WTC11 (cell line): ENCODE results near the gene PGBD5. TPM values are rescaled to one million over a fixed set of nuclear protein-coding genes. Genes with fewer than 3 reads are reported as not detected.

Experiments used
- ATAC-seq: fragments of 200-7000 bp; cut with Tn5 transposase; 2 replicates; pipeline ENCODE4 v1.10.0; 2021; ENCODE audit warnings: mild to moderate bottlenecking, moderate library complexity
- CTCF ChIA-PET: fragments of 300-600 bp; sonication (Branson Sonifier 250); formaldehyde crosslinking; loops from one replicate; lab custom pipeline; 2021; ENCODE audit warnings: antibody characterized with exemption; lab: Charles Lee
- POLR2A ChIA-PET: fragments of 350-600 bp; sonication (Branson Sonifier 250); formaldehyde crosslinking; loops from one replicate; lab custom pipeline; 2021; ENCODE audit warnings: antibody characterized with exemption; lab: Charles Lee
- DNase-seq: peaks from one replicate; pipeline ENCODE4 v3.0.0; 2021; ENCODE audit warnings: low spot score
- H3K27ac Mint-ChIP-seq: 2 replicates; pipeline ENCODE4 v1.8.0; 2021; ENCODE audit warnings: mixed read lengths
- H3K27me3 Mint-ChIP-seq: 2 replicates; pipeline ENCODE4 v1.8.0; 2021; ENCODE audit warnings: low read depth, mild to moderate bottlenecking, moderate library complexity, mixed read lengths
- H3K36me3 Mint-ChIP-seq: 2 replicates; pipeline ENCODE4 v1.8.0; 2021; ENCODE audit warnings: mixed read lengths
- H3K4me1 Mint-ChIP-seq: 2 replicates; pipeline ENCODE4 v1.8.0; 2022; ENCODE audit warnings: mixed read lengths
- H3K4me3 Mint-ChIP-seq: 2 replicates; pipeline ENCODE4 v1.8.0; 2021; ENCODE audit warnings: mild to moderate bottlenecking, moderate library complexity, mixed read lengths
- H3K9me3 Mint-ChIP-seq: 2 replicates; pipeline ENCODE4 v1.8.0; 2021; ENCODE audit warnings: mixed read lengths
- FOXP1 ChIP-seq: sonication (generic); formaldehyde crosslinking; IDR thresholded peaks from 2 replicates; pipeline ENCODE4 v1.8.0; 2022; ENCODE audit warnings: missing genetic modification reagents, mild to moderate bottlenecking, moderate library complexity, borderline replicate concordance
- GTF2I ChIP-seq: fragments of 250-450 bp; sonication (Bioruptor Pico); conservative IDR thresholded peaks from 2 replicates; pipeline ENCODE4 v1.4.0; 2021; ENCODE audit warnings: mild to moderate bottlenecking
- JUN ChIP-seq: sonication (generic); formaldehyde crosslinking; IDR thresholded peaks from 2 replicates; pipeline ENCODE4 v1.8.0; 2023; ENCODE audit warnings: mild to moderate bottlenecking, missing genetic modification reagents
- PREB ChIP-seq: sonication (generic); formaldehyde crosslinking; IDR thresholded peaks from 2 replicates; pipeline ENCODE4 v1.8.1; 2022; ENCODE audit warnings: mild to moderate bottlenecking, missing genetic modification reagents, moderate library complexity, borderline replicate concordance
- STAT6 ChIP-seq: sonication (generic); formaldehyde crosslinking; conservative IDR thresholded peaks from 2 replicates; pipeline ENCODE4 v1.8.1; 2023; ENCODE audit warnings: mild to moderate bottlenecking, low read depth, missing genetic modification reagents, moderate library complexity
- TP53 ChIP-seq: sonication (generic); formaldehyde crosslinking; IDR thresholded peaks from 2 replicates; pipeline ENCODE4 v1.8.1; 2023; ENCODE audit warnings: mild to moderate bottlenecking, missing genetic modification reagents
- USF1 ChIP-seq: sonication (generic); formaldehyde crosslinking; IDR thresholded peaks from 2 replicates; pipeline ENCODE4 v1.8.0; 2022; ENCODE audit warnings: mild to moderate bottlenecking, missing genetic modification reagents
- ZNF138 ChIP-seq: sonication (generic); formaldehyde crosslinking; conservative IDR thresholded peaks from 2 replicates; pipeline ENCODE4 v1.8.1; 2022; ENCODE audit warnings: mild to moderate bottlenecking, moderate library complexity, missing genetic modification reagents
- ZNF219 ChIP-seq: sonication (generic); formaldehyde crosslinking; IDR thresholded peaks from 2 replicates; pipeline ENCODE4 v1.8.0; 2023; ENCODE audit warnings: missing genetic modification reagents, mild to moderate bottlenecking, borderline replicate concordance
- ZNF317 ChIP-seq: sonication (generic); formaldehyde crosslinking; IDR thresholded peaks from 2 replicates; pipeline ENCODE4 v1.8.1; 2023; ENCODE audit warnings: low read depth, mild to moderate bottlenecking, moderate library complexity, missing genetic modification reagents, borderline replicate concordance
- ZNF416 ChIP-seq: fragments of 250-450 bp; sonication (Bioruptor Pico); IDR thresholded peaks from 2 replicates; pipeline ENCODE4 v1.9.0; 2021; ENCODE audit warnings: mild to moderate bottlenecking, inconsistent platforms
- total RNA-seq: library from RNA; stranded (reverse); gene quantifications from 3 replicates; pipeline ENCODE4 v1.2.3, GENCODE V29; 2021
- TF ChIP-seq, protein P1 (sequence below): fragments of 250-450 bp; sonication (Bioruptor Pico); IDR thresholded peaks from 2 replicates; pipeline ENCODE4 v1.9.0; 2021; ENCODE audit warnings: mild to moderate bottlenecking, borderline replicate concordance
- TF ChIP-seq, protein P2 (sequence below): sonication (generic); formaldehyde crosslinking; IDR thresholded peaks from 2 replicates; pipeline ENCODE4 v1.8.1; 2023; ENCODE audit warnings: mild to moderate bottlenecking, missing genetic modification reagents, moderate library complexity
- TF ChIP-seq, protein P3 (sequence below): sonication (generic); formaldehyde crosslinking; IDR thresholded peaks from 2 replicates; pipeline ENCODE4 v1.8.1; 2022; ENCODE audit warnings: missing genetic modification reagents, borderline replicate concordance

Gene PGBD5
- total RNA-seq, 1 experiment from 2014 or later = 23.8 TPM

DNA sequence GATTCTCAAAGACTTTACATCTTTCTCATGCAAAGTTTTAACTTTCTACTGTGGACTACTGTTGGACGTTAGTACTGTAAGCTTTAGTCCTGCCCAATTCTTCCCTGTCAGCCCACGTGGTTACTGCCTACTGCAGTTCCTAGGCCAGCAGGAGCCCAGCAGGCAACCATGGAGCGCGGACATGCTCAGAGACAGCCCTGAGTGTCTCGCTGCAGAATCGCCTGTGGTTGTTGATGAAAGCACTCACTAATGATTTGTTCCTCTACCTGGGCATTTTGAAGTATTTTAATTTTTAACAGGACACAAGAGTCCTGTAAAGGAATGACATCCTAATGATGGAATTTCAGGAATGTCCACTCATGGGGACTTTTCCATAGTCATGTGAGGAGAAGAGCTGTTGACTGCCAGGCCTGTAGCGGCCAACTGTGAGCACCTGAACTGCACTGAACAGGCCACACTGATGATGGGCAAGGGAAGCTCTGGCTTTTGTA is 44.1 kb downstream of the PGBD5 start:
- ChIA-PET CTCF (interaction anchor here (0.8 to 1.6 kb wide), 5 partner anchors 10 to 260 kb away, joined by 3 to 7 read pairs (median 4); no protein-coding TSS in a partner anchor), POLR2A (interaction anchor here (1.1 kb wide), 1 partner anchor 45 kb away, joined by 3 read pairs; no protein-coding TSS in a partner anchor)
- Mint-ChIP-seq H3K9me3 (peaks cover 12% of the 10 kb centered on the region), H3K4me1 (peaks cover 30% of the 10 kb centered on the region), H3K27ac (peak overlapping the region; percentile 84), H3K4me3 (no peak overlapping the region), H3K27me3 (no peaks in the 10 kb centered on the region; the same call in 1 of the 2 replicates), H3K36me3 (peaks cover 26% of the 10 kb centered on the region)
- ATAC-seq (peak; percentile 89), DNase-seq (peak; percentile 53)
- TF ChIP-seq, protein P1, sequence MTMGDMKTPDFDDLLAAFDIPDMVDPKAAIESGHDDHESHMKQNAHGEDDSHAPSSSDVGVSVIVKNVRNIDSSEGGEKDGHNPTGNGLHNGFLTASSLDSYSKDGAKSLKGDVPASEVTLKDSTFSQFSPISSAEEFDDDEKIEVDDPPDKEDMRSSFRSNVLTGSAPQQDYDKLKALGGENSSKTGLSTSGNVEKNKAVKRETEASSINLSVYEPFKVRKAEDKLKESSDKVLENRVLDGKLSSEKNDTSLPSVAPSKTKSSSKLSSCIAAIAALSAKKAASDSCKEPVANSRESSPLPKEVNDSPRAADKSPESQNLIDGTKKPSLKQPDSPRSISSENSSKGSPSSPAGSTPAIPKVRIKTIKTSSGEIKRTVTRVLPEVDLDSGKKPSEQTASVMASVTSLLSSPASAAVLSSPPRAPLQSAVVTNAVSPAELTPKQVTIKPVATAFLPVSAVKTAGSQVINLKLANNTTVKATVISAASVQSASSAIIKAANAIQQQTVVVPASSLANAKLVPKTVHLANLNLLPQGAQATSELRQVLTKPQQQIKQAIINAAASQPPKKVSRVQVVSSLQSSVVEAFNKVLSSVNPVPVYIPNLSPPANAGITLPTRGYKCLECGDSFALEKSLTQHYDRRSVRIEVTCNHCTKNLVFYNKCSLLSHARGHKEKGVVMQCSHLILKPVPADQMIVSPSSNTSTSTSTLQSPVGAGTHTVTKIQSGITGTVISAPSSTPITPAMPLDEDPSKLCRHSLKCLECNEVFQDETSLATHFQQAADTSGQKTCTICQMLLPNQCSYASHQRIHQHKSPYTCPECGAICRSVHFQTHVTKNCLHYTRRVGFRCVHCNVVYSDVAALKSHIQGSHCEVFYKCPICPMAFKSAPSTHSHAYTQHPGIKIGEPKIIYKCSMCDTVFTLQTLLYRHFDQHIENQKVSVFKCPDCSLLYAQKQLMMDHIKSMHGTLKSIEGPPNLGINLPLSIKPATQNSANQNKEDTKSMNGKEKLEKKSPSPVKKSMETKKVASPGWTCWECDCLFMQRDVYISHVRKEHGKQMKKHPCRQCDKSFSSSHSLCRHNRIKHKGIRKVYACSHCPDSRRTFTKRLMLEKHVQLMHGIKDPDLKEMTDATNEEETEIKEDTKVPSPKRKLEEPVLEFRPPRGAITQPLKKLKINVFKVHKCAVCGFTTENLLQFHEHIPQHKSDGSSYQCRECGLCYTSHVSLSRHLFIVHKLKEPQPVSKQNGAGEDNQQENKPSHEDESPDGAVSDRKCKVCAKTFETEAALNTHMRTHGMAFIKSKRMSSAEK (CRISPR knock-in tag) = no peak
- no peak for TF ChIP-seq FOXP1 (CRISPR knock-in tag)
- no peak for TF ChIP-seq ZNF138 (CRISPR knock-in tag)
- TF ChIP-seq USF1 (CRISPR knock-in tag) = peak; percentile 67
- TF ChIP-seq PREB = no peak
- no peak for TF ChIP-seq JUN (CRISPR knock-in tag)
- TF ChIP-seq STAT6 = no peak
- no peak for TF ChIP-seq ZNF317 (CRISPR knock-in tag)
- no peak for TF ChIP-seq TP53 (CRISPR knock-in tag)
- no peak for TF ChIP-seq GTF2I (CRISPR knock-in tag)
- TF ChIP-seq ZNF219 (CRISPR knock-in tag) = no peak
- TF ChIP-seq ZNF416 (CRISPR knock-in tag) = no peak
- TF ChIP-seq, protein P2, sequence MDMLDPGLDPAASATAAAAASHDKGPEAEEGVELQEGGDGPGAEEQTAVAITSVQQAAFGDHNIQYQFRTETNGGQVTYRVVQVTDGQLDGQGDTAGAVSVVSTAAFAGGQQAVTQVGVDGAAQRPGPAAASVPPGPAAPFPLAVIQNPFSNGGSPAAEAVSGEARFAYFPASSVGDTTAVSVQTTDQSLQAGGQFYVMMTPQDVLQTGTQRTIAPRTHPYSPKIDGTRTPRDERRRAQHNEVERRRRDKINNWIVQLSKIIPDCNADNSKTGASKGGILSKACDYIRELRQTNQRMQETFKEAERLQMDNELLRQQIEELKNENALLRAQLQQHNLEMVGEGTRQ (CRISPR knock-in tag) = peak; percentile 74
- TF ChIP-seq, protein P3, sequence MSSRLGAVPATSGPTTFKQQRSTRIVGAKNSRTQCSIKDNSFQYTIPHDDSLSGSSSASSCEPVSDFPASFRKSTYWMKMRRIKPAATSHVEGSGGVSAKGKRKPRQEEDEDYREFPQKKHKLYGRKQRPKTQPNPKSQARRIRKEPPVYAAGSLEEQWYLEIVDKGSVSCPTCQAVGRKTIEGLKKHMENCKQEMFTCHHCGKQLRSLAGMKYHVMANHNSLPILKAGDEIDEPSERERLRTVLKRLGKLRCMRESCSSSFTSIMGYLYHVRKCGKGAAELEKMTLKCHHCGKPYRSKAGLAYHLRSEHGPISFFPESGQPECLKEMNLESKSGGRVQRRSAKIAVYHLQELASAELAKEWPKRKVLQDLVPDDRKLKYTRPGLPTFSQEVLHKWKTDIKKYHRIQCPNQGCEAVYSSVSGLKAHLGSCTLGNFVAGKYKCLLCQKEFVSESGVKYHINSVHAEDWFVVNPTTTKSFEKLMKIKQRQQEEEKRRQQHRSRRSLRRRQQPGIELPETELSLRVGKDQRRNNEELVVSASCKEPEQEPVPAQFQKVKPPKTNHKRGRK (CRISPR knock-in tag) = no peak
